Activated CD4-positive, alpha-beta T cell treated with anti-CD3 and anti-CD28 coated beads, Interleukin-2, amount 50 U/mL, for 24 hours (primary cell): ENCODE measurements around the gene RABGGTA.

Experiments
- DNase-seq, 2 donors: peaks; one replicate each; pipeline ENCODE4 v3.0.0-alpha.2; 2020; ENCODE audit warnings: low read depth in 1 of 2, low spot score in 1 of 2

Gene RABGGTA

DNA sequence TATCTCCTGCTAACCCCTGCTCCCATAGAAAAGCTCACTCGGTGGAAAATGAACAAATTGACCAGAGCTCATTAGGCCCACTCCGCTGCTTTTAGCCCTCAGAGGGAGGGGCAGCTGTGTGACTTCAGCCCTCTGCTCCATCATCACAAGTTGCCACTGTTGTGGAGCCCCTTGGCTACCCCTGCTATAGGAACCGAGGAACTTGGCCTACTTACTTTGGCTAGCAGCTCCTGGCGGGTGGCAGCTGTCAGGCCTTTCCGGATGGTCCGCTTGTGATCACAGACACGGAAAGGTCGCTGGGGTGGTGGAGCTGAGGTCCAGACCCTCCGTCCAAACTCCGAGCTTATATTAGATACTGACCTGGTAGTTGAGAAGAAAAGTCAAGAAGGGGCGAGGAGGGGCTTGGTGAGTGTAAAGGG lies 35.8 kb upstream of the RABGGTA start:
- no peak for DNase-seq

DNA sequence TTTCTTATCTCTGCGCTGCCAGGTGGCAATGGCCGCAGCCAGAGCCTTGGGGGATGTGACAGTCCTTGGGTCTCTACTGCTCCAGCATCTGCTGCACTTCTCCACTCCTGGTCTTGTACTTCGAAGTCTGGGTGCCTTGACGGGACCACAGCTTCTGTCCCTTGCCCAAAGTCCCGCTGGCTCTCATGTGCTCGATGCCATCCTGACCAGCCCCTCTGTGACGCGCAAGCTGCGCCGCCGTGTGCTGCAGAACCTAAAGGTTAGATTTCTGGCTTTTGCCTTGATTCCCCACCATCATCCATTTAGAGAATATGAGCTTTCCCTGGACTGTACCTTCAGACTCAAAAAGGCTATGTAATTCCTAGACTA lies 32.6 kb upstream of the RABGGTA start:
- no peak for DNase-seq

DNA sequence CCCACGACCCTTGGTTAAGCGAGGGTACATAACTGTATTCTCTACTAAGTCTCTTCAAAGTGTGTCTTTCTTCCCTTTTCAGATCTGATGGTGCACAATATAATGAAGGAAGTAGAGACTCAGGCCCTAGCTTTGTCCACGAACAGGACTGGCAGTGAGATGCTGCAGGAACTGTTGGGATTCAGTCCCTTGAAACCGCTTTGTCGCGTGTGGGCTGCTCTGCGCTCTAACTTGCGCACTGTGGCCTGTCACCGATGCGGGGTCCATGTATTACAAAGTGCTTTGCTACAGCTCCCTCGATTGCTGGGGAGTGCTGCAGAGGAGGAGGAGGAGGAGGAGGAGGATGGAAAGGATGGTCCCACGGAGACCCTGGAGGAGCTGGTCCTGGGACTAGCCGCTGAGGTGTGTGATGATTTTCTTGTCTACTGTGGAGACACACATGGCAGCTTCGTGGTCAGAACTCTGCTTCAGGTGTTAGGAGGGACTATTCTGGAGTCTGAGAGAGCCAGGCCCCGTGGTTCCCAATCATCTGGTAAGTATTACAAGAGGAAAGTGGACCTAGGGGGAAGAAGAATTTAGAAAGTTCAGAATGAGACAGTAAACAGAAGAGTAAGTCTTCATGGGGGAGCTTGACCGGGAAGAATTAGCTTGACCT lies 29.1 kb upstream of the RABGGTA start:
- no peak for DNase-seq

DNA sequence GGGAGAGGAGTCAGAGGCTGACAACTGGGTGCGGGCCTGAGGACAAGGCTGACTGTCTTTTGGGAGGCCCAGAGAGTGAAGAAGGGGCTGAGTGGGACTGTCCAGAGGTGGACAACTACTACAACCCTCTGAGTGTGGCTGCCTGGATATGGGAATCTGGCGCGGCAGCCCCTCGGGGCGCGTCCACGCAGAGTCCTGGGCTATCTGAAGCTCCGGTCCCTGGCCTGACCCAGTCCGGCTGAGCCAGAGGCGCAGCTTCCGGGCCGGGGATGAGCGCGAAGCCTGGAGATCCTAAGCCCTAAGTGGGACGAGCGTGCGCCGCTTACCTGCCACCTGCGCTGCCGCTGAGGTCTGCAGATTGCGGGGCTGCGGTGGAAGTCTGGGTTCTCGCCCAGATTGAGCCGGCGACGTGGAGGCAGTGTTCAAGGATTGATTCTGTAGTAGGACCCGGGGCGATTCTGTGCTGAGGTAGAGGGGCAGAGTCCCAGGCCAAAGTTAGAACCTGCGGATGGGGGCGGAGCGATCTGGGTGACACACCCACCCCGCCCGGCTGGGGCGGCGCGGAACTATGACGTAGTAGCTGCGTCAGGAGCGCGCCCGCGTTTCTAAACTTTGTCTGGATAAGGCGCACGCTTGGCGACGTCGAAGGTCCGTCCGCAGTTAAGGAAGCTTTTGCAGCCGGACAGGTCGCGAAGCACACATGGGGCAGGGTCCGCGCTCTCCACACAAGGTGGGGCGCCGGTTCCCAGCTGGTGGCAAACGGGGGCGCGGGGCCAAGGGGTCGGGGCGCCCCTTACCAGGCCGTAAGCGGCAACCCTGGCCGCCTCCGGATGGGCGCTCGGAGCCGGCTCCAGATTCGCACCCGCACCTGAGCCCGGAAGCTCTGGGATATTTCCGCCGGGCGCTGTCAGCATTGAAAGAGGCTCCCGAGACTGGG lies 28.1 kb upstream of the RABGGTA start, which contains the start of the genes DHRS1 and NOP9:
Gene DHRS1 (minus strand): TSS at position 526 of the 937 bp plus-strand sequence. CDS start 674 bp downstream, outside the sequence.
Gene NOP9 (plus strand): TSS at position 596 of the 937 bp plus-strand sequence. CDS start 105 bp downstream, at position 701.
- DNase-seq = peak; percentile 87 to 96

DNA sequence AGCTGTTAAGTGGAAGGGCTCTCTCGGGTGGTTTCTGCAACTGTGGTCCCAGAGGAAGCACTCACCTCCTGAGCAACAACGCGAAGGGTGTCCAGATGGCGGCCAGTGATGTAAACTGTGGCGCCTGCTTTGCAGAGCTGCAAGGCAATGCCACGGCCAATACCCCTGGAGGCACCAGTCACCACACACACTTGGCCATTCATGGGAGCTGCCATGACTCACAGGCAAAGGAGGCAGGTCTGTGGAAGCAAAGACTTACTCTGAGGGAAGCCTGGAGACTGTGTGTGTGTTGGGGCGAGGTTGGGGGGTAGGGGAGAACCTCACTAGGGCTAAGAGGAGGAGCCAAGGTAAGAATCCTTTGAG lies 27.5 kb upstream of the RABGGTA start:
- DNase-seq = no peak

DNA sequence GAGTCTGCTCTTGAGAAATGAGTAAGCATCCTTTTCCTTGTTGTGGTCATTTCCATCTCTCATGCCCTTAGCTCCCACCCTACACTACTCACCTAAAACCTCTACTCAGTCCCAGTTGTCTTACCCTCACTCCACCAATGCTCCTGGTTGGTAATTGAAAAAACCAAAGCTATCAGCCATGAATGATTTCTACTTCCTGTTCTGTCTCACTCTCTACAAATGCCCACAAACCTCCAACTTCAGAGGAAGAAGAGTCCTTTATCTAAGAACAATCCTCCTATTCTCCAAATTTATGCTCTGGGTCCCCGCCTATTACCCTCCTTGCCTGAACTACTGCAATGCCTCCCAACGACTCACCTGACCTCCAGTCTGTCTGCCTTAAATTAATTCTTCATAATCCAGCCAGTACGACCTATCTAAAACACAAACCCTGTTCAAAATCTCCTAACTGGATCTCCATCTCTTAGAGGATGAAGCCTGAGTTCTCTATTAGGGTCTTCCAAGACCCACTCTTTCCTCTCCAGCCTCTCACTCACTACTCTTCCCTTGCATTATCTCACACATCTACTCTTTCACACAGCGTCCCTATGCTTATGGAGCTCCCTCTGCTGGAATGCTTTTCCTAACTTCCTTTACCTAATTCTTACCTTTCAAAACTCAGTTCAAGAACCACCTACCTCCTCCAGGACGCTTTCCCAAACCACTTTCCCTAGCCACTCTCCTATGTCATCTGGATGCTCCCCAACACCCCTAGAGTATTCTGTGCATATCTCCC lies 26.0 kb upstream of the RABGGTA start:
- no peak for DNase-seq

DNA sequence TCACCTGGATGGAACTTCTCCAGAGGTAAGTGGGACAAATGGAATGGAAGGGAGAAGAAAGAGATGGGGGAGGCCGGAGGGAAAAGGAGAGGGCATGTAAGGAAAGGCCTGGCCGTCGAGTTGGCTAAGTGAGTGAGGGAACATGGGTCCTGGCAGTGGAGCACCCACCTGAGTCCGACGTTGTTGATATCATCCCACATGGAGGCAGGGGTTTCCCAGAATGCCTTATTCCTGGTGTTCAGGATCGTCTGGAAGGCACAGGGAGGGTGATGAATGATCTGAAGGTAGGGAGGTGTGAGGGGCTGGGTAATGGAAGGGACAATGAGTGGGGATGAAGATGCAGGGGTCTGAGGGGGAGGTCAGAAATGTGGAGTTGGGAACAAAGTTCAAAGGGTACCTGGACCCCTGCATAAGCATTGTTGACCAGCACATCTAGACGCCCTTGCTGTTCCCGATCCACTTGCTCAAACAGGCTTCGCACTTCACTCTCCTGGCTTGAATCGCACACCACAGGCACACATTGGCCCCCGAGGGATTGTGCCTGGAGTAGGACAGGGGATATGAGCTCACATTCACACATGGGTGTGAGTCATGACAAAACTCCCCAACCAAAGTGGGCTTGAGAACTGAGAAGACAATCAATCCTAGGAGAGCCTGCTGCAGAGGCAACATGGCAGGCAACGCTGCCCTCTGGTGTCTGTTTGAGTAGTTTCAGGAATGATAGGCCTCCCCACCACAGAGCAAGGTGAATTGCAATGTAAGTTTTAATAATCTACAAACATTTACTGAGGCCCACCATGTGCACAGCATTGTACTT lies 25.2 kb upstream of the RABGGTA start:
- DNase-seq = peak; percentile 45 to 71

DNA sequence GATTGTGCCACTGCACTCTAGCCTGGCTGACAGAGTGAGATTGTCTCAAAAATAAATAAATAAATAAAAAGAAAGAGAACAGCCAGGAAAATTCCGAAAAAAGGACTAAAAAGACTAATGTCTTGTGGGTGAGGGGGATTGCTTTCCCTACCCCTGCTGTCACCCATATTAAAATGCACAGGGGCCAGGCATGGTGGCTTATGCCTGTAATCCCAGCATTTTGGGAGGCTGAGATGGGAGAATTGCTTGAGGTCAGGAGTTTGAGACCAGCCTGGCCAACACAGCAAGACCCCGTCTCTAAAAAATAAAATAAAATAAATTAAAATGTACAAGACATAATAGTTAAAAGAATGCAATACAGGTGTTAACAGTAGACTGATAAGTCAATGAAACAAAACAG lies 22.1 kb upstream of the RABGGTA start:
- DNase-seq = no peak

DNA sequence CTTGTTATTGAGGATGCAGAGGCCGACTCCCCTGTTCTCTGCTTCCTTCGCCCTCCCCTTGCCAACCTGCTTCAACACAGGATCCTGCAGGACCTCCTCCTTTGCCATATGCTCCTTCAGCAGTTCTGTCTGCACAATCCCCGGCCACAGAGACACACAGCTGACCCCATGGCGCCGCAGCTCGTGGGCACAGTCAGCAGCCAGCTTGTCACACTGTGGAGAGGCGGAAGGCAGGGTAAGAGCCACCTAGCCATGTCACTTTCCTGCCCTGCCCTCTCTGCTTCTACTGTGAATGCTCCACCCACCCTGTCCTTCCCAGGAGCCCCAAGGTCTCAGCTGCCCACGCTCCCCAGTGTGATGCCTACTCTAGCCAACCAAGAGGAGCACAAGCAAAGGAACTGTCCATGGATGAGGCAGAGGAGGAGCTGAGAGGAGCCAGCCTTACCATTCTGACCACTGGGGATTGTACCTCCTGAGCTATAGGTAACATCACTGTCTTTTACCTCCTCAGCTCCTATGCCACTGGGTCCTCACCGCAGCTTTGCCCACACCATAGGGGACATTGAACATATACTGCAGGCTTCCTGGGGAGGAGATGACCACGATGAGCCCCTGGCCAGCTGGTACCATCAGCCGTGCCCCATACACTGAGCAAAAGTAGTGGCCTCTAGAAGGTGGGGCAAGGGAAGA lies 20.9 kb upstream of the RABGGTA start:
- no peak for DNase-seq

DNA sequence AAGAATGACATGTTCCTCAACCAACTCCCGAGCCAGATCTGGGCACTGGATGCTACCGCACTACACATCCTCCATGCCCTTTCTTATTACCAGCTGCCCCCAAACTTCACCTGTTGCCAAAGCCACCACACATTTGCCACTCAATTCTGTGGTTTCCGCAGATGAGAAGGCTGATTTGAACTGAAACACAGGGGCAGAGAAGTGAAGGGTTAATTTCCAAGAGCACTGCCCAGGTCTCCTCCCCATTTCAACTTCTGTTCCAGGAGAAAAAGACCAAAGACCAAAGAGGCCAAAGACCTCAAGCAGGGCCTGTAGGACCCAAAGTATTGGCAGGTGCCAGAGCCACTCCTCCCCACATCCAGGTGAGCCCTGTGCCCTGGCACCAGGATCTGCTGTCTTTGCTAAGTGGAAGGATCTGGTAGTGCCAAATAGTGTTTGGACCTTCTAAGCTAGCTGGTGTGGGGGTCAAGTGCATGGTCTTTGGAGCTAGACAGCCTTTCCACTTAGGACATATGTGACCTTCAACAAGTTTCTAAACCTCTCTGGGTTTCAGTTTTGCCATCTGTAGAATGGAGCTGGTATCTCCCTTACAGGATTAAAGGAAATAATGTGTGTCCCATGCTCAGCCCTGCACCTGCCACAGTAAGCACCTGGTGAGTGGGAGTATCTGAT lies 20.2 kb upstream of the RABGGTA start:
- DNase-seq = no peak

DNA sequence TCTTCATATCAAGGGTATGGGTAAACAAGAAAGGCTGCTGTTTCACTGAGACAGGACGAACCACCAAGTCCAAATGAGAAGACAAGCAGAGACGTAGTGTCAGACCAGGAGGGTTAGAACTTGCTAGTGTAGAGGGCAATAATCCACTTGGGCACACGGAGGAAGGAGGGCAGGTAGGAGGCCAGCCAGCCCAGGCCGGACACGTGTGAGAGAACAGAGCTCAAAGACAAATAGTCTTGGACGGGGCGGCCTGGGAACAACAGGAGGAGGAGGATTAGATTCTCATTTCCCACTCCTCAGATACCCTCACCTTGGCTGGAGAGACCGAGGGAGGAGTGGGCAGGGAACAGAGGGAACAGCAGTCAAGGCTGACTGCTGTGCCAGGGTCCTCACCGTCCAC lies 19.3 kb upstream of the RABGGTA start:
- DNase-seq = no peak

DNA sequence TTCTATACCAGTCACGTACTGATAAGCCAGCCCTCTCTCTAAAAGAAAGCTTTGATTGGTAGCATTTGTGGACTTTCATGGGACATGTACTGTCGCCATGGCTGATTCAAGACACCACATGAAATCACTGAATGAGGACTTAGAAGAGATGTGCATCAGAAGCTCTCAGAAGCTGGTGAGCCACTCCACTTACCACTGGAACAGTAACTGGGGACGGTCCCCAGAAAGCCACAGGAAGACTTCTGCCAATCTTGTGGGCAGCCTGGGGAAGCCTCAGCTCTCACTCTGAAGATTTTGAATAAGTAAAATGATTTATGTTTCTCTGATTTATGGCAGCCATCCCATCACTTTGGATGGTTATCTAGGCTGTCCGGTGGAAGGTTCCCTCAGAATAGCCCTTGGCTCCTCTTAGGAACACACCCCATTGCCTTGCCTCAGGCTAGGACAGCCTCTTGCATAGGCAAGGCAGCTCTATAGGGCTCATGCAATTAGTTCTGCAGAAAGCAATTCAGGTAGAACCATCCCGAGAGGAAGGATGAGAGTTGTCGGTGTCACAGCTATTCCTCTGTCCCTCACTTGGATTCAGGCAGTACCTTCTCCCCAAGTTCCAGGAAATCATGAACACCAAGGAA lies 18.4 kb upstream of the RABGGTA start:
- peak in 1 of 2 donors; percentile 58 for DNase-seq

DNA sequence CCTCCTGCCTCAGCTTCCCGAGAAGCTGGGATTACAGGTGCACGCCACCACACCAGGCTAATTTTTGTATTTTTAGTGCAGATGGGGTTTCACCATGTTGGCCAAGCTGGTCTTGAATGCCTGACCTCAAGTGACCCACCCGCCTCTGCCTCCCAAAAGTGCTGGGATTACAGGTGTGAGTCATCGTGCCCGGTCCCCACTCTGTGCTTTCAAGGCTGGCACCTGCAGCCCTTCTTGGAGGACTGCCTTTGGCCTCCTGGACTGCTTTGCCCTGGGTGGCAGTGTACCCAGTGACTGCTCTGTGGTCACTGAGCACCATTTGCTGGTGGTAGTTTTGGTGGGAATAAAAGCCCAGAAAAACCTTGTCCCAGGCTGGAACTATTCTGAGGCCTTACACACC lies 15.6 kb upstream of the RABGGTA start:
- no peak for DNase-seq

DNA sequence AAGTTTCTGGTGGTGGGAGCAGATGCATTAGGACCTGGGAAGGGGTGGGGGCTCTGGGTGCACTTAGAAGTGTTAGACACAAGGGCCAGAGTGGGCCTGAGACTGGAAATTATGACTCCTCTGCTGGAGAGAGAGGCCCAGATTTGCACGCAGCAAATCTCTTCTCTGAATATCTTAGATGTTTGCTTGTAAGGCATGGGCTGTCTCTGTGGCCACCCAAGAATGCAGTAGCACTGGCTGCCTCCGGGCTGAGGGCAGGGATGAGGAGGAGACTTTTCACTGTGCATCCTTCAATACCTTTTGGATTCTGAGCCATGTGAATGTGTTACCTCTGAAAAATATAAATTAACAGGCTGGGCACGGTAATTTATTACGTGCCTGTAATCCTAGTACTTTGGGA lies 14.0 kb upstream of the RABGGTA start:
- DNase-seq = no peak

DNA sequence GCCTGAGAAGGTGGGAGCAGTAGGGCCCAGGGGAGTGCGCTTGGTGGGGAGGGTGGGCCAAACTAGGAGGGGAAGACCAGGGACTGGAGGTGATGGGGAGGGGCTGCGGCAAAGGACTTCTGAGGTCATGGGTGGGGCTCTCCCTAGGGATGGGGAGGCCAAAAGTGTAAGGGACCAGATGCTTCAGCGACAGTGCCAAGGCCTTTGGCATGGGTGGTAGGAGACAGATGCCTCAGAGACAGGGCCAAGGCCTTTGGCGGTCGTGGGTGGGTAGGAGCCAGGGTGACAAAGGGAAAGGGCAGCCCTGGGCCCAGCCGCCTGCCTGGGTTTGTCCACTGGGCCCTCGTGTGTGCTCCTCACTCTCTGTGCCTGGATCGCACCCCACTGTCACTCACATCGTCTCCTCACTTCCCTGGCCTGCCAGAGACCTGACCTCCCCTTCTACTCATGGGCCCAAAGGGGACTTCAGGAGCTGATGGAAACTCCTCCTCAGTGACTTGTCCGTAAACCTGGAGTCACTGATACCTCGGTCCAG lies 13.2 kb upstream of the RABGGTA start:
- DNase-seq = no peak

DNA sequence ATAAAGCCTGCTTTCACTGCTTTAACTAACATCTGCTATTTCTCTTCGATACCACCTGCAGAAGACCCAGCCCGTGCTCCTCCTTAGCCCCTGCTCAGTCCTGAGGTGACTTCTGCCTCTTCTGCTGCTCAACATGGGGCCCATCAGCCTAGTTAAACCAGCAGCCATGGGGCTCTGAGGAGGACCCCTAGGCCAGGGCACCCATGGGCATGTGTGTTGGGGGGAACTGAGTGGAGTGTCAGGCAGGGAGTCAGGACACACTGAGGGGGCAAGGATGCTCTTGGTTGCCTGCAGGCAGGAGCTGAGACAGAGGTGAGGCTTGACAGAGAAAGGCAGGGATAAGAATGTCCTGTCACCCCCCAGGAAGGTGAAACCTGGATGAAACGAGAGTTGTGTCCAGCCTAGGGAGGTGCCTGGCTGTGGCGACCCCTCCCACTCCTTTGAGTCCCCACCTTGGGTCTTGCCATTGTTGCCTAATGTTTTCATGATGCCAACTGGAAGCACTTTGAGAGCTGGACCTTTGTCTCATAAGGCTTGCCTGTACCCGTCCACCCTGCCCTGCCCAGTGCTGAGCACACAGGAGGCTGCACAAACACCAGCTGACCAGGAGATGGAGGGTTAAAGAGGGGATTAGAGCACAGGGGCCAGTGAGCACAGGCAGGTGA lies 12.5 kb upstream of the RABGGTA start:
- no peak for DNase-seq

DNA sequence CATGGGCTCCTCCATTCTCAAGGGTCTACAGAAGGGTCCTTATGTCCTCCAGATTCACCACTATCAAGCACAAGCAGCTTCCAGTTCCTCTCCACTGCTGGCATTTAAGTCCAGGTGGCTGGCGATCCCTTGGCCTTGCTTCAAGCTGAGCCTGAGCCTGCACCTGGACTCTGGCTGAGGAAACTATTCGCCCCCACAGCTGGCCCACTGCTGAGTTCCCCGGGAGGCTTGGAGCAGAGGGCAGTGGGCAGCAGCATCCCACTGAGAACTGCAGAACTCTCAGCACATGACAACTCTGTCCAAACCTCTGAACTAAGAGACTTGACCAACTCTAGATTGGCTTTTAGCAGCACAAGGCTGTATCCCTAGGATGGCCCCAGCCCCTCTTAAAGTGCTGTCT lies 11.3 kb upstream of the RABGGTA start:
- DNase-seq = no peak

DNA sequence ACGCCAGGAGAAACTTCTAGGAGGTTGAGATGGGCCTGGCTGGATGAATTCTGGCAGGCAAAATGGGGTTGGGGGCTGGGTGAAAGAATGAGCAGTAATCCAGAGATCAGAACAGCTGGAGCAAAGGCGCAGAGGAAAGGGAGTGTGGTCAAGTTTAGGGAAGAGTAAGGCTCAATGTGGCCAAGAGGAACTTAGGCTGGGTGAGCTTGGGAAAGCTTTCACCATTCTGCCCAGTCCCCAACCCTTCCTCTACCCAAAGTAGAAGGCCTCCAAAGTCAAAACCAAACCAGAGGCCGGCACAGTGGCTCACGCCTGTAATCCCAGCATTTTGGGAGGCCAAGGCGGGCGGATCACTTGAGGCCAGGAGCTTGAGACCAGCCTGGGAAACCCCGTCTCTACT lies 10.2 kb upstream of the RABGGTA start:
- DNase-seq = no peak
